ENCODE data around the gene C18orf63. TPM values are rescaled to one million over a fixed set of nuclear protein-coding genes. Genes with fewer than 3 reads are reported as not detected.

Gene C18orf63
- total RNA-seq, 4 donors from 2014 or later: not detected

DNA sequence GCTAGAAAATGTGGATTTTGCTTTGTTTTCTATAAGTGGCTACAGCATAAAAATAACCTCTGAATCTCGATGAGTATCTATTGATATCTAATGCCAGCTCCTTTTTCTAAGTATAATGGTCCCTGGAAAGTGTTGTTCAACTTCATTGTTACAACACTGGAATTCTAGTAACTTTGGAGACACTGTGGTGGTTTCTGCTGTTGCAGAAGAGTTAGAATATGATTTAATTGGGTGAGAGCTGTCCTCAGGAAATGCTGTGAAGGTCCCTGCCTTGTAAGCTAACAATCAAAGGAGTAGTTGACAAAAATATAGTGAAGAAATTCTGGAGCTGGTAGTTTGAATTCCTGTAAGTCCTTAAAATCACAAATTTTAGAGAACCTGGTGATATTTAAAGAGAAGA, 62.1 kb downstream of the C18orf63 start:
- Histone ChIP-seq H3K9me3 (no peaks in the 10 kb centered on the region), H3K36me3 (no peaks in the 10 kb centered on the region), H3K4me3 (no peak overlapping the region), H3K4me1 (no peaks in the 10 kb centered on the region), H3K27ac (no peak overlapping the region), H3K27me3 (peaks cover 5% of the 10 kb centered on the region)
- ATAC-seq: no peak
- TF ChIP-seq EP300 (IDR thresholded peaks at IDR 0.05) (no peak), POLR2A (IDR thresholded peaks at IDR 0.05) (no peak), POLR2AphosphoS5 (IDR thresholded peaks at IDR 0.05) (no peak)
- TF ChIP-seq, protein P1, sequence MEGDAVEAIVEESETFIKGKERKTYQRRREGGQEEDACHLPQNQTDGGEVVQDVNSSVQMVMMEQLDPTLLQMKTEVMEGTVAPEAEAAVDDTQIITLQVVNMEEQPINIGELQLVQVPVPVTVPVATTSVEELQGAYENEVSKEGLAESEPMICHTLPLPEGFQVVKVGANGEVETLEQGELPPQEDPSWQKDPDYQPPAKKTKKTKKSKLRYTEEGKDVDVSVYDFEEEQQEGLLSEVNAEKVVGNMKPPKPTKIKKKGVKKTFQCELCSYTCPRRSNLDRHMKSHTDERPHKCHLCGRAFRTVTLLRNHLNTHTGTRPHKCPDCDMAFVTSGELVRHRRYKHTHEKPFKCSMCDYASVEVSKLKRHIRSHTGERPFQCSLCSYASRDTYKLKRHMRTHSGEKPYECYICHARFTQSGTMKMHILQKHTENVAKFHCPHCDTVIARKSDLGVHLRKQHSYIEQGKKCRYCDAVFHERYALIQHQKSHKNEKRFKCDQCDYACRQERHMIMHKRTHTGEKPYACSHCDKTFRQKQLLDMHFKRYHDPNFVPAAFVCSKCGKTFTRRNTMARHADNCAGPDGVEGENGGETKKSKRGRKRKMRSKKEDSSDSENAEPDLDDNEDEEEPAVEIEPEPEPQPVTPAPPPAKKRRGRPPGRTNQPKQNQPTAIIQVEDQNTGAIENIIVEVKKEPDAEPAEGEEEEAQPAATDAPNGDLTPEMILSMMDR (IDR thresholded peaks at IDR 0.05): no peak
- WGBS, 2 donors (ENCODE audit: low coverage in 1 of 2): 83 to 93% methylated on average over 1 of the region's 1 CpG

DNA sequence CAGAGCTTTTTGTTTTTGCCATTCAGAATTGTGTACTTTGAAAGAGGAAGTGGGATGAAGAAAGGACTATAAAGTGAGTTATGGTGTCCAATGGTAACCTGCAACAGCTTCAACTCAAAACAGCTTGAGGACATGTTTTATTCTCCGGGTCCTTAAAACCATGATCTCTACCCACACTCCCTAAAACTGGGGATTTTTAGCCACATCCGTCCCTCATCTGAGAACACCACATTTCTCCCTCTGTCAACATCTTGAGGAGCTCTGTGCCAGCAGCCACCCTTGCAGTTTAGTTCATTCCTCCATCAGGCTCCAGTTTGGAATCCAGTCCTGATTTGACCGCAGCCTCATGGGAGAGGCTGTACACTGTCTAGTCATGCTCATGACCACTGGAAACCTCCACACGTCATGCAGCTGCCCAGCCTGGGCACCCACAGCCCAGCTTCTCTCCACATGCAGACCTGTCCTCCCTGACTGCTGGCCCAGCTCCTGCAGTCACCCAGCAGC, 62.6 kb downstream of the C18orf63 start:
- Histone ChIP-seq H3K9me3 (no peaks in the 10 kb centered on the region), H3K36me3 (no peaks in the 10 kb centered on the region), H3K27ac (no peak overlapping the region), H3K4me3 (no peak overlapping the region), H3K4me1 (no peaks in the 10 kb centered on the region), H3K27me3 (peaks cover 5% of the 10 kb centered on the region)
- 45 to 69% methylated on average over 3 of the region's 4 CpGs for WGBS, 2 donors (ENCODE audit: low coverage in 1 of 2)
- ATAC-seq: peak; percentile 27
- TF ChIP-seq POLR2A (IDR thresholded peaks at IDR 0.05) (no peak), EP300 (IDR thresholded peaks at IDR 0.05) (no peak), POLR2AphosphoS5 (IDR thresholded peaks at IDR 0.05) (no peak)
- TF ChIP-seq, protein P1 (IDR thresholded peaks at IDR 0.05): no peak

DNA sequence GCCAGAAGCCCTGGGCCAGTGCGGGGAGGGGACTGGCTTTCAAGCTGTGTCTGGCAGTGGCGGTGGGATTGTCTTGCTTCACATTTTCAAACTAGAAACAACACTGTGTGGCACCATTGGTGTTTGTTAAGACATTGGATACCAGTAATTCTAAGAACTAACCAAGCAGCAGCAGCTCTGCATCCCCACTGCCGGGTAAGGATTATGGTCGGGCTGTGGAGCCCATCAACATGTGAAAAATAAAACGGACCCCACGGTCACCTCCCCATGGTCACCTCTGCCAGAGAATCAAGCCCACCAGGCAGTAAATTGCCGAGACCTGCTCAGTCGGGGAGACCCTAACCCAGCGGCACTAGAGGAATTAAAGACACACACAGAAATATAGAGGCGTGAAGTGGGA, 65.3 kb downstream of the C18orf63 start:
- WGBS, 2 donors (ENCODE audit: low coverage in 1 of 2): 70 to 94% methylated on average over 2 to 6 of the region's 10 CpGs
- H3K27me3 ChIP-seq: peaks cover 5% of the 10 kb centered on the region
- ATAC-seq: no peak
- H3K27ac ChIP-seq: no peak overlapping the region
- no peaks in the 10 kb centered on the region for H3K4me1 ChIP-seq
- H3K36me3 ChIP-seq: no peaks in the 10 kb centered on the region
- TF ChIP-seq, protein P1 (IDR thresholded peaks at IDR 0.05): no peak
- no peak for TF ChIP-seq POLR2A (IDR thresholded peaks at IDR 0.05)
- no peak for TF ChIP-seq POLR2AphosphoS5 (IDR thresholded peaks at IDR 0.05)
- no peak for TF ChIP-seq EP300 (IDR thresholded peaks at IDR 0.05)
- H3K9me3 ChIP-seq: no peaks in the 10 kb centered on the region
- no peak overlapping the region for H3K4me3 ChIP-seq

DNA sequence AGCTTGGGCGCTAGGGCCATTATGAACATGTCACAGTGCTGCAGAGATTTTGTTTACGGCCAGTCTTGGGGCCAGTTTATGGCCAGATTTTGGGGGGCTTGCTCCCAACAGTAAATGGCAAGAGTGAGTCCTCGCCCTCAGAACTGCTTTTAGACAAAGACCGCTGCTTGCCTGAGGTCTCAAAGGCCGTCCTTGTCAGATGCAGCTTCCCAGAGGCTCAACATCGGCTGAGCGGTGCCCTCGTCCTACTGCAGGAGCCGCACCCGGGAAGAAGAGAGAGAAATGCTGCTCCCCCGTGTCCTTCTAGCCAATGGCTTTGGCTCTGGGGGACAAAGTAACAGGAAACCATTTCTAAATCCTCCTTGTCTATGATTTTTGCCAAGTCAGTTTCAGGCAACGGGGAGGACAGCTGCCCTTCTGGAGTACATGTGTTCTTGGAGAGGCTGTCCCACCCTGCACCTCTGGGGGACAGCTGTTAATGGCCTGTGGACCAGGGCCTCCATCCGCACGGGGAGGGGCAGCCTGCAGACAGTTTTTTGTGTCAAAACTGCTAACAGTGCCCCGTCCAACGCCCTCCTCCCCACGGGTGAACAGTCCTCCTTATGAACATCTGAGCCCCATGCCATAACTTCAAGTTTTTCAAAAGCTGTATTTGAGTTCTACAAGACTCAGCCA, 66.1 kb downstream of the C18orf63 start:
- no peak overlapping the region for H3K27ac ChIP-seq
- WGBS, 2 donors (ENCODE audit: low coverage in 1 of 2): 82 to 100% methylated on average over 1 to 2 of the region's 17 CpGs
- no peak for ATAC-seq

More for the DNA sequence above, 66.1 kb downstream of the C18orf63 start:
- Histone ChIP-seq H3K4me3 (no peak overlapping the region), H3K27me3 (peaks cover 5% of the 10 kb centered on the region), H3K4me1 (no peaks in the 10 kb centered on the region), H3K9me3 (no peaks in the 10 kb centered on the region), H3K36me3 (no peaks in the 10 kb centered on the region)
- no peak for TF ChIP-seq POLR2A (IDR thresholded peaks at IDR 0.05)
- TF ChIP-seq EP300 (IDR thresholded peaks at IDR 0.05): no peak
- TF ChIP-seq POLR2AphosphoS5 (IDR thresholded peaks at IDR 0.05): no peak
- TF ChIP-seq, protein P1 (IDR thresholded peaks at IDR 0.05): no peak
